ENCODE results near the gene SLC16A4.

The SLC16A4 gene

GRCh38 chr1:110384581-110385321 lies 6.1 kb downstream of the SLC16A4 start:
- Histone ChIP-seq H3K9me3 (ENCODE audit: control insufficient read depth, low read depth, low read length) (no peaks in the 10 kb centered on the region), H3K9ac (ENCODE audit: low read length) (no peak overlapping the region), H3K36me3 (ENCODE audit: control insufficient read depth, low read depth, low read length) (no peaks in the 10 kb centered on the region), H3K4me1 (ENCODE audit: control insufficient read depth, low read depth, low read length) (no peaks in the 10 kb centered on the region), H3K27ac (ENCODE audit: low read length) (no peak overlapping the region), H3K27me3 (ENCODE audit: control insufficient read depth, insufficient read depth, low read length) (no peaks in the 10 kb centered on the region), H3K4me3 (ENCODE audit: low read length) (no peak overlapping the region)

DNA sequence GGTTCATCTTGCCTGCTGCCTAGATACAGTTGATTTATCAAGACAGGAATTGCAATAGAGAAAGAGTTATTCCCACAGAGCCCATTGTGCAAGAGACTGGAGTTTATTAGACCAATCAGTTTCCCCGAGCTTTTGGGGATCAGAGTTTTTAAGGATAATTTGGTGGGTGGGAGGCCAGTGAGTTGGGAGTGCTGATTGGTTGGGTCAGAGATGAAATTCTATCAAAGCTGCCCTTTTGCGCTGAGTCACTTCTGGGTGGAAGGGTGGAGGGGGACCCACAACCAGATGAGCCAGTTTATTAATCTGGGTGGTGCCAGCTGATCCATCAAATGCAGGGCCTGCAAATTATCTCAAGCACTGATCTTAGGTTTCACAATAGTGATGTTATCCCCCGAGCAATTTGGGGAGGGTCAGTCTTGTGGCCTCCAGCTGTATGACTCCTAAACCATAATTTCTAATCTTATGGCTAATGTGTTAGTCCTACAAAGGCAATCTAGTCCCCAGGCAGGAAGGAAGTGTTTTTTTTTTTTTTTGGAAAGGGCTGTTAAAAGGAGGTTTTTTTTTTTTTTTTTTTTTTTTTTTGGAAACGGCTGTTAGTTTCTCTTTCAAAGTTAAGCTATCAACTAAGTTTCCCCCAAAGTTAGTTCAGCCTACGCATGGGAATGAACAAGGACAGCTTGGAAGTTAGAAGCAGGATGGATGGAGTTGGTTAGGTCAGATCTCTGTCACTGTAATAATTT lies 7.4 kb downstream of the SLC16A4 start:
- Histone ChIP-seq H3K27me3 (ENCODE audit: control insufficient read depth, insufficient read depth, low read length) (no peaks in the 10 kb centered on the region), H3K9ac (ENCODE audit: low read length) (no peak overlapping the region), H3K4me1 (ENCODE audit: control insufficient read depth, low read depth, low read length) (no peaks in the 10 kb centered on the region), H3K9me3 (ENCODE audit: control insufficient read depth, low read depth, low read length) (no peaks in the 10 kb centered on the region), H3K4me3 (ENCODE audit: low read length) (no peak overlapping the region), H3K36me3 (ENCODE audit: control insufficient read depth, low read depth, low read length) (no peaks in the 10 kb centered on the region), H3K27ac (ENCODE audit: low read length) (no peak overlapping the region)

DNA sequence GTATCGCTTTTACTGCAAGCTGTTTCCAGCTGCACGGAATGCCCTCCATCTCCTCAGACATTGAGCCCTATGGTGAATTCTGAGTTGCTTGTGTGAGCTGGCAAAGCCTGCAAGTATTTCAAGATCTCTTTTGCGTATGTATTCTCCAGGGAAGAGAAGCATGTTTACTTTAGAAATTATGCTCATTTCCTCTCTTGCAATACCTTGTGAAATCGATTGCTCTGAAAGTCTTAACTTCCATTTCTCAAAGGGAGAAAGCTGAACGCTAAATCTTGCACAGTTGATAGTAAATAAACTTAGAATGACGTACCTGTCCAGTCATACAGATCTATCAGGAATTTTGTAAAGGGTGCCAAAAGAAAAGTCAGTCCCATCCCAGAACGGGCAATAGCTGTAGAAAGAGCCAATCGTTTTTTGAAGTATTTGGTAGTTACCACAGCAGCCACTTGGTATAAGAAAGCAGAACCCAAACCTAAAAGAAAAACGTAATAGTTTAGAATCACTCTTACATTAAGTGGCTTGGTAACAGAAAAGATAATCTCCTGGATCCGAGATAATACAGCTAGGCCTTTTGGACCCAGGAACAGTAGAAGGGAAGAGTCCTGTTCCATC lies 10.0 kb downstream of the SLC16A4 start:
- Histone ChIP-seq H3K9ac (ENCODE audit: low read length) (no peak overlapping the region), H3K4me1 (ENCODE audit: control insufficient read depth, low read depth, low read length) (no peaks in the 10 kb centered on the region), H3K9me3 (ENCODE audit: control insufficient read depth, low read depth, low read length) (no peaks in the 10 kb centered on the region), H3K27ac (ENCODE audit: low read length) (no peak overlapping the region), H3K36me3 (ENCODE audit: control insufficient read depth, low read depth, low read length) (peaks cover 16% of the 10 kb centered on the region), H3K27me3 (ENCODE audit: control insufficient read depth, insufficient read depth, low read length) (no peaks in the 10 kb centered on the region), H3K4me3 (ENCODE audit: low read length) (no peak overlapping the region)

DNA sequence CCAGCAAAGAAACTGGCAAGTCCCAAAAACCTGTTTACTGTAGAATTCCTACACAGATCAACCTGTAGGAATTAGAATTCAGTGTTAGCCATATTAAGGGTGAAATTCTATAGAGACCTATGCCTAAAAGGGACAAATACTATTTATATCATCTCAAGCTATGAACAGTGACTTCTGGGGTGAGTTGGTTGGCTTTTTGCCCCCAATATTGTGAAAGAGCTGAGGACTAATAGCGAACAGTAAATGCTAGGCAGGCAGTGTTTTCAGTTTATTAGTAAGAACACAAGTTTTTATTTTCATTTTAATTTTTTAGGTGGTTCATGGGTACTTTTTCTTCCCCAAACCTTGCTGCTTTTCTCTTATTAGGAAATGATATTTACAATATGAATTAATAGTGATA lies 15.3 kb downstream of the SLC16A4 start:
- Histone ChIP-seq H3K27ac (ENCODE audit: low read length) (no peak overlapping the region), H3K36me3 (ENCODE audit: control insufficient read depth, low read depth, low read length) (peaks cover 38% of the 10 kb centered on the region), H3K4me1 (ENCODE audit: control insufficient read depth, low read depth, low read length) (no peaks in the 10 kb centered on the region), H3K4me3 (ENCODE audit: low read length) (no peak overlapping the region), H3K9me3 (ENCODE audit: control insufficient read depth, low read depth, low read length) (no peaks in the 10 kb centered on the region), H3K27me3 (ENCODE audit: control insufficient read depth, insufficient read depth, low read length) (no peaks in the 10 kb centered on the region), H3K9ac (ENCODE audit: low read length) (no peak overlapping the region)

DNA sequence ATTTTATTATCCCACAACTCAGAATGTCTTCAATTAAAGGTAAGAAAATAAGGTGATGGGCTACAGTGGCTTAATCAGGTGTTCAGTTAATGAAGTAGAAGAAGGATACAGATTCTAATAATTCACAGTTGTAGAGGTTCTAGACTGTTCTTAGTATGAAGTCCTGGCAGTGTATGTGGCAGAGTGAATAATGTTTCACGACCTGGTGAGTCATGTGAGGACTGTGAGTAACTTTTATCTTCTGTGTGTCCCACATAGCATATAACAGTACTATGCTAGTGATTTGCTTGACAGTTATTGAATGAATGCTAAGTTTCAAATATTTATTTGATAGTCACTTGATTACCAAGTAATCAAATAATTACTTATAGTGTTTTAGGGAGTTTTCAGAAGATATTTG lies 20.0 kb downstream of the SLC16A4 start:
- Histone ChIP-seq H3K27me3 (ENCODE audit: control insufficient read depth, insufficient read depth, low read length) (no peaks in the 10 kb centered on the region), H3K9ac (ENCODE audit: low read length) (no peak overlapping the region), H3K36me3 (ENCODE audit: control insufficient read depth, low read depth, low read length) (peaks cover 31% of the 10 kb centered on the region), H3K9me3 (ENCODE audit: control insufficient read depth, low read depth, low read length) (no peaks in the 10 kb centered on the region), H3K27ac (ENCODE audit: low read length) (no peak overlapping the region), H3K4me3 (ENCODE audit: low read length) (no peak overlapping the region), H3K4me1 (ENCODE audit: control insufficient read depth, low read depth, low read length) (no peaks in the 10 kb centered on the region)

DNA sequence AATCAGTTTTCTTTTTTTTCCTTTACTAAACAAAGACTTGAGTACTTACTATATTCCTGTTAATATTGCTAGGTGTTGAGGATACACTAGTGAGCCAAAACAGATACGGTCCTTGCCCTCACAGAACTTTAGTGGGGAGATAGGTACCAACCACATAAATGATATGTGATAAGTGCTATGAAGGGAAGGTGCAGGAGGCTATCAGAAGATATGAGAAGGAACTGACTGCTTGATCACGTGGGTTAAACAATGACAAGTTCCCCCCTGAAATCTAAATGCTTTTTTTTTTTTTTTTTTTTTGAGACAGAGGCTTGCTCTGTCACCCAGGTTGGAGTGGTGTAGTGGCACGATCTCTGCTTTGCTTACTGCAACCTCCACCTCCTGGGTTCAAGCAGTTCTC lies 26.6 kb downstream of the SLC16A4 start:
- no peak overlapping the region for H3K27ac ChIP-seq (ENCODE audit: low read length)
- H3K36me3 ChIP-seq (ENCODE audit: control insufficient read depth, low read depth, low read length), result peaks cover 38% of the 10 kb centered on the region
- H3K9ac ChIP-seq (ENCODE audit: low read length), result no peak overlapping the region
- no peaks in the 10 kb centered on the region for H3K27me3 ChIP-seq (ENCODE audit: control insufficient read depth, insufficient read depth, low read length)
- no peak overlapping the region for H3K4me3 ChIP-seq (ENCODE audit: low read length)
- no peaks in the 10 kb centered on the region for H3K4me1 ChIP-seq (ENCODE audit: control insufficient read depth, low read depth, low read length)
- H3K9me3 ChIP-seq (ENCODE audit: control insufficient read depth, low read depth, low read length), result no peaks in the 10 kb centered on the region

DNA sequence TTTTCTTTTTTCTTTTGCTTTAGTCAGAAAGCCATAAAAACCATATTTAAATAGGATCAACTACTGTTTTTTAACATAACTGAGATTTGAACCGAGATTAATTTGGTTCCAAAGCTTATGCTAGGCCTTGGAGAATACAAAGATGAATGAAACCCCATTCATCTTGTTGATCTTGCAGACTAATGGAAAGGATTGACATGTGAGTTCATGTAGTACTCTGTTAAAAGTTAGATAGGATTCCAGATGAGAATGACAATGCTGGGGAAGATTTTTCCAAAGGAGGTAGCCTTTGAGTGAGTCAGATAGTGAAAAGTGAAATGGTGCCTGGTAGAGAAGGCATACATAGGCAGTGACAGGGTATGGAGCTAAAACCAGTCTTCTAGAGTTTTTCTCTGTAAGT lies 29.0 kb downstream of the SLC16A4 start:
- Histone ChIP-seq H3K9me3 (ENCODE audit: control insufficient read depth, low read depth, low read length) (no peaks in the 10 kb centered on the region), H3K27me3 (ENCODE audit: control insufficient read depth, insufficient read depth, low read length) (no peaks in the 10 kb centered on the region), H3K4me3 (ENCODE audit: low read length) (no peak overlapping the region), H3K9ac (ENCODE audit: low read length) (no peak overlapping the region), H3K27ac (ENCODE audit: low read length) (no peak overlapping the region), H3K36me3 (ENCODE audit: control insufficient read depth, low read depth, low read length) (peaks cover 34% of the 10 kb centered on the region), H3K4me1 (ENCODE audit: control insufficient read depth, low read depth, low read length) (no peaks in the 10 kb centered on the region)

DNA sequence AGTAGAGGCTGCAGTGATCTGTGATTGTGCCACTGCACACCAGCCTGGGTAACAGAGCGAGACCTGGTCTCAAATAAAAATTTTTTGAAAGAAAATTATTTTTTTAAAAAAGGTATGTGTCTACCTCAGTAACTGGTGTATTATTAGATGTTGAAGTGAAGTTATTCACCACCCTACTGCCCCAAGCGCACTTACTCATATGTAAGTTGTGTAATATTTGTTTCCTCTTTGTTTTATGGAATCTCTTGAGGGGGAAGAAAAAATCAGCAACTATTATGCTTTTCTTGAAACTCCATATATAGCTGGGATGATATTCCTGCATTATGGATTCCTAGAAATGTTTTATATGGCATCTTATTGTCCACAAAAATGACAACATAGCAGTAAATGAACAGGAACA lies 30.4 kb downstream of the SLC16A4 start:
- Histone ChIP-seq H3K9me3 (ENCODE audit: control insufficient read depth, low read depth, low read length) (no peaks in the 10 kb centered on the region), H3K9ac (ENCODE audit: low read length) (no peak overlapping the region), H3K27ac (ENCODE audit: low read length) (no peak overlapping the region), H3K36me3 (ENCODE audit: control insufficient read depth, low read depth, low read length) (peaks cover 41% of the 10 kb centered on the region), H3K27me3 (ENCODE audit: control insufficient read depth, insufficient read depth, low read length) (no peaks in the 10 kb centered on the region), H3K4me1 (ENCODE audit: control insufficient read depth, low read depth, low read length) (no peaks in the 10 kb centered on the region), H3K4me3 (ENCODE audit: low read length) (no peak overlapping the region)

- Histone ChIP-seq H3K4me1 (ENCODE audit: control insufficient read depth, low read depth, low read length) (no peaks in the 10 kb centered on the region), H3K27ac (ENCODE audit: low read length) (no peak overlapping the region), H3K9me3 (ENCODE audit: control insufficient read depth, low read depth, low read length) (no peaks in the 10 kb centered on the region), H3K4me3 (ENCODE audit: low read length) (no peak overlapping the region), H3K27me3 (ENCODE audit: control insufficient read depth, insufficient read depth, low read length) (no peaks in the 10 kb centered on the region), H3K36me3 (ENCODE audit: control insufficient read depth, low read depth, low read length) (peaks cover 19% of the 10 kb centered on the region), H3K9ac (ENCODE audit: low read length) (no peak overlapping the region)
These were observed 34.4 kb downstream of the SLC16A4 start for GRCh38 chr1:110356379-110356778.

DNA sequence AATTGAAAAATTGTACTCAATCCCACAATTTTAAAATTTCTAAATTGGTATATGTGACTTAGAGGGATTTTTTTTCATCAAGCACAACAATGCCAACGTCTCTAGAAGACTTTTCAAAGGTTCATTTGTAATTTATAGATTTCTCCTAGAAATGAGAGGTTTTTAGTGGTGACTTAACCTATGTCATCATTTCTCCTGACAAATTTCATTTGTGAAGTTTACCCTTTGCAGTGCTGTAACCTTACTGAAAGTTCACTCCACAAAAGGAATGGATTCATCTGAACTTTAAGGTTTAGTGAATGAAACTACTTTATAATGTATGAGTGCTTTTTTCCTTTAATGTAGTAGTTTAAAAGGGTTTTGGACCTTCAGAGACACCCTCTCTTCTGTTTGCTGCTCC lies 35.5 kb downstream of the SLC16A4 start:
- peaks cover 24% of the 10 kb centered on the region for H3K36me3 ChIP-seq (ENCODE audit: control insufficient read depth, low read depth, low read length)

GRCh38 chr1:110350360-110350759 lies 40.5 kb downstream of the SLC16A4 start:
- no peaks in the 10 kb centered on the region for H3K27me3 ChIP-seq (ENCODE audit: control insufficient read depth, insufficient read depth, low read length)
- peaks cover 17% of the 10 kb centered on the region for H3K4me1 ChIP-seq (ENCODE audit: control insufficient read depth, low read depth, low read length)
- H3K27ac ChIP-seq (ENCODE audit: low read length), result no peak overlapping the region
- H3K4me3 ChIP-seq (ENCODE audit: low read length), result no peak overlapping the region
- no peak overlapping the region for H3K9ac ChIP-seq (ENCODE audit: low read length)
- no peaks in the 10 kb centered on the region for H3K9me3 ChIP-seq (ENCODE audit: control insufficient read depth, low read depth, low read length)
- peaks cover 22% of the 10 kb centered on the region for H3K36me3 ChIP-seq (ENCODE audit: control insufficient read depth, low read depth, low read length)

More for the DNA sequence above, 35.5 kb downstream of the SLC16A4 start:
- Histone ChIP-seq H3K27me3 (ENCODE audit: control insufficient read depth, insufficient read depth, low read length) (no peaks in the 10 kb centered on the region), H3K4me3 (ENCODE audit: low read length) (no peak overlapping the region), H3K27ac (ENCODE audit: low read length) (no peak overlapping the region), H3K9ac (ENCODE audit: low read length) (no peak overlapping the region), H3K9me3 (ENCODE audit: control insufficient read depth, low read depth, low read length) (no peaks in the 10 kb centered on the region), H3K4me1 (ENCODE audit: control insufficient read depth, low read depth, low read length) (no peaks in the 10 kb centered on the region)
